G401.6 (cell line): ENCODE data around the gene GPR55.

Source experiments
- FAIRE-seq: peaks from 2 replicates; lab custom pipeline; 2012; peaks lifted over from hg19 to GRCh38; lab: Jason Lieb, UNC

GPR55 gene

DNA sequence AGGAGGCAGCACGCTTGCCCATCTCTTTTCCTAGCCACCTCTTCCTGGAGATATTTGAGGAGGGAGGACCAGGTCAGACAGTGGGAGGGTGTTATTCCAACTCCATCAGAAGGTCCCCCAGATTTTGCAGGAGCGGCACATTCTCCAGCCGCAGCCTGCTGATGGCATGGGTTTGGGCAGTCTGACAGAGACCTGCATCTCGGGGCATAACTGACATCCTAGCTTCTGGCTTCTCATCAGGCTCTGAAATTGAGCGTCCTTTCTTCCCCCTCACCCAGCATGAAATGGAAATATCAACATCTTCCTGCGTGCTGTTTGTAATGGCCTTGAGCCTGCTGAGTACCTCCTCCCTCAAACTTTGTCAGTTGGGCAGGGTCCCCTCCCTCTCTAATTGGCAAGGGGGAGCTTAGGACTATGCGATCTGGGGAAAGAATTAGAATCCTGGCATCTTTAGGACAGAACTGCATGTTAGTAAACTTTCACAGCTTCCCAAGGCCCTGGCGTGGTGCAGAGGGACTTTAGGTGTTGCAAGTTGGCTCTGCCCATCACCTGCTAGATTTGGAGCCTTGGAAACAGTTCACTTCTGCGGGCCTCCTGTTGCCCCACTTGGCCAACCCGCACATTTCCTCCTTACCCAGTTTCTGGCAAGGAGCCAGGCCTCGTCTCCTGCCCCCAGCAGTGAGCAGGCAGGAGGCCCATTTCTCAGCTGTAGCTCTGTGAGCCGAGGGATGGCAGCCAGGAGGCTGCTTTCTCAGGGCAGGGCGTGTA lies 58.1 kb downstream of the GPR55 start:
- no peak for FAIRE-seq

DNA sequence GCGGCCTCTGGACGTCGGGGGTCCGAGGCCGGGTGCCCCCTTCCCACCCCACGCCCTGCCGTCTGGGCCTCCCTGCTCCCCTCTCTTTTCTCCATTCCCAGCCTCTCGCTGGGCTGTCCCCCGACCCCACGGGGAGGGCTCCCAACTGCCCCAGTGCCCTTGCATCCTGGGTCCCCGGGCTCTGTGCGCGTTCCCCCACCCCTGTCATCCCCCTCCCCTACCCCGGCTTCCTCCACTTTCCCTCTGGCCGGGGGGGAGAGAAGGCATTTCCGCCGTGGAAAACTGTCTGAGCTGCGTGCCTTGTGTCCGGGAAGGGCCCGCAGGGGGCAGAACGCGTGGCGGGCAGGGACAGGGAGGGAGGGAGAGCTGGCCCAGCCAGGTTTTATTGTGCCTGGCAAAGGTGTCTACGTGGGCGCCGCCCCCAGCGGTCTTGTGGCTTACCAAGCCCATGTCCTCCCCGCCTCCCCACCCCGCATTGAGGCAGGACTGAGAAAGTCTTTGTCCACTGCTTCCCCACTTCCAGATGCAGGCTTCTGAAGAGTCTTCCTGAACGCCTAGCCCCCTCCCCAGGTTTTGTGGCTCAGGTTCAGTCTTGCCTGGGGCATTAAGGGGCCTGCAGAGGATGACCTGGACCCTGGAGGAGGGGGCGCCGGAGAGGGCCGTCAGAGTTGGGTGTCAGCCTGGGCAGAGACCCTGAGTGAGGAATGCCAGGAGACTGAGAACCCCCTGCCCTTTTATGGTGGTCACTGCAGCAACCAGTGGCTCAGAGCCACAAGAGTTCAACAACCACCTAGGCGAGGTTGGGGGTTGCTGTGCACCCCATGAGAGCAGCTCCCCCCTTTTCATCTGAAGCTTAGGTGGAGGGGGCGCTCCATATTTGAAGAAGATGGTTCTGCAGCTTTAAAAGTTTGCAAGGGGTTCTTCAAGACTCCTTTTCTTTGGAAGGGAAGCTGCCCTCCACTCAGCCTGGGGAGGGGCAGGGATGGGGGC lies 59.0 kb downstream of the GPR55 start:
- FAIRE-seq, result no peak

DNA sequence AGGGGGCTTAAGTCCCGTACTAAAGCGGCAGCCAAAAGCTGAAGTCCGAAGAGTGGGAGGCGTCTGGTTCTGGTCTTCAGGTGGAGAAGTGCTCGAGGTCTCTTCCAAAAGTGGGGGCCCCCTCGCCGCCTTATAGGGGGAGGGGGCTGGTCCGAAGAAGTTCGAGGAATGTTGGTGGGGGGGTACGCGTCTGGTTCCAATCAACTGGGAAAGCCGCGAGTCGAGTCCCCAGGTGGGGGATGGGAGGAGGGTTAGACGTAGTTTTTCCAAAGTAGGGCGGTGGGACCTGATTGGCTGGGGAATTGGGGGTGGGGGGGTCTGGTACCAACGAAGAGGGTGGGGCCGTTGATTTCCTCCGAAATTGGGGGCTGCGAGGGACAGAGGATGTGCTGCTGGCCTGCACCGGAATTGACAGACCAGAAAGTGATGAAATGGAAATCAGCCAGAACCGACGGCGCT lies 59.7 kb downstream of the GPR55 start:
- no peak for FAIRE-seq

DNA sequence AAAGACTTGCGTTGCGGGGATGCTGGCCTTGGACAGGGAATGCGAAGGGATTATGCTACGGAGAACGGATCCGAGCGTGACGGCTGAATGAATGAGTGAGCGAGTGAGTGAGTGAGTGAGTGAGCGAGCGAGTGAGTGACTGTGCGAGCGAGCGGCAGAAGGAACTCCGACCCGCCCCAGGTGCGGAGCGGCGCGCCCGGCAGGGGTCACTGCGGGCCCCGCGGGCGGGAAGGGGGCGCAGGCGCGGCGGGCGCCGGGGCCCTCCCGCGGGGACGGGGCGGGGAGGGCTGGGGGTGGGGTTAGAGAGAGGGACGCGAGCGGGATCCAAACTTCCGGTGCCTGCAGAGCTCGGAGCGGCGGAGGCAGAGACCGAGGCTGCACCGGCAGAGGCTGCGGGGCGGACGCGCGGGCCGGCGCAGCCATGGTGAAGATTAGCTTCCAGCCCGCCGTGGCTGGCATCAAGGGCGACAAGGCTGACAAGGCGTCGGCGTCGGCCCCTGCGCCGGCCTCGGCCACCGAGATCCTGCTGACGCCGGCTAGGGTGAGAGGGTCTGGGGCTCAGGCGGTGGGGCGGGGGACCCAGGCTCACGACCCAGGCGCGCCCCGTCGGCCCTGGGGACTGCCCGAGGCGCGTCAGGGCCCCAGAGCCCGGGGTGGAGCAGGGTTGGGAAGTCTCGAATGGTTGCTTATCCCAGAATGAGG lies 60.3 kb downstream of the GPR55 start, which contains the start of gene ITM2C:
Gene ITM2C (plus strand): TSS at position 338 of the 702 bp plus-strand sequence. CDS start 84 bp downstream, at position 422.
- no peak for FAIRE-seq

DNA sequence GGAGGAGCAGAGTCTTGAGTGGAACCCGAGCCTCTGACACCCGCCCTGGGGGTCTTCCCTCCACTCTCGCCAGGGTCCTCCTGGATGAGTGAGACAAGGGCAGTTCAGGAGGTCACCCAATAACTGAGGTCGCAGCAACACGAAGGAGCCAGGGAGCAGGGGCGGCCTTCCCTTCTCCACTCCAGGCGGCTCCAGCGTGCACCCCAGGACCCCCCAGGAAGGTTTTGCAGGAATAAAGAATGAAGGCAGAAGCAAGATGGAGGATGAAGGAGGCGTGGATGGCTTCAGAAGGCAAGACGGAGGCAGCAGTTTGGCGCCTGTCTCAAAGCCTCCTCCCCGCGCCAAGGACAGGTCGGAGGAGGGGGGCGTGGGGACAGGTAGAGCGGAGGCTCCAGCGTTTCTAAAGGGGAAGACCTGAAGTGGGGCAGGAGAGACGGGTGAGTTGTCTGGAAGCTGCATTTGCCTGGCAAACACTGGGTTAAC lies 60.9 kb downstream of the GPR55 start:
- FAIRE-seq, result no peak

DNA sequence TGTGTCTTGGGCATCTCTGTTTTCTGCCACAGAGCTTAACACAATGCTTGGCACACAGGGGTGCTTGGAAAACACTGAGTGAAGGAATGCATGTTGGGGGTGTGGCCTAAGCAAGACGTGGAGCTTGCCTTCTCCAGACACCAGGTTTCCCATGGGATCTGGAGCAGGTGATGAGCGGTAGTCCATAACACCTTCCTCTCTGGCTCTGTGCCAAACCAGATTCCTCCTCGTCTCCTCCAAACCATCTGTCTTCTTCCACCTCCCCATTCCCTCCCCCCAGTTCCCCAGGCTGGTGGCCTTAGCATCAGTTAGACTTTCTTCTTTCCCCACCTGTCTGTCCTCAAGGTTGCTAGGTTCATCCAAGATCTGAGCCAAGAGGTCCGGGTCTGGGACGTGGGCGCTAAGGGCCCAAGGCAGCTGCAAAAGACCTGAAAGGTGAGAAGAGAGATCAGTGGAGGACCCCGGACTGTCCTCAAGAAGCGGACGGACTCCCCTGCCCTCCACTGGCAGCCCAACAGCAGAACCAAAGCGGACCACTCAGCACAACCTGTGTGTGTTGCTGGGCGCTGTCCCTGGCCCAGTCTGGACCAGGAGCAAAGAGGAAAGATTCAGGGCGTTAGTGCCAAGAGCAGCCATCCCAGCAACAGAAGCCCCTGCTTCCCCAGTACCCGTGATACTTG lies 61.5 kb downstream of the GPR55 start:
- FAIRE-seq, result no peak

DNA sequence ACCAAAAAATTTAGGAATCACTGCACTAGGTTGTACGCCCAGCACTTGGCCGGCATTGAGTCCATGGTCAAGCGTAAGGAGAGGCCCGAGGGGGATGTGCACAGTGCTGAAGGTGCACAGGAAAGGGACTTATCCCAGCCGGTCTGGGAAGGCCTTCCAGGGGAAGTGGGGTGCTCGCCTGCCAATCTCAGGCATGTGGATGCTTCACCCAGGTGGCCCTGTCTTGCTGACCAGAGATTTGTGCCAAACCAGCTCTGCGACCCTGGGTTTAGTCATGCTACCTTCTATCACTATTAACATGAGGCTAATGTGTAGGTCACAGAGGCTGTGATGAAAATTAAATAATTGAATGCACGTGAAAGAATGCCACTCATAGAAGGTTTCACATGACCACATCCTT lies 62.0 kb downstream of the GPR55 start:
- FAIRE-seq, result no peak

DNA sequence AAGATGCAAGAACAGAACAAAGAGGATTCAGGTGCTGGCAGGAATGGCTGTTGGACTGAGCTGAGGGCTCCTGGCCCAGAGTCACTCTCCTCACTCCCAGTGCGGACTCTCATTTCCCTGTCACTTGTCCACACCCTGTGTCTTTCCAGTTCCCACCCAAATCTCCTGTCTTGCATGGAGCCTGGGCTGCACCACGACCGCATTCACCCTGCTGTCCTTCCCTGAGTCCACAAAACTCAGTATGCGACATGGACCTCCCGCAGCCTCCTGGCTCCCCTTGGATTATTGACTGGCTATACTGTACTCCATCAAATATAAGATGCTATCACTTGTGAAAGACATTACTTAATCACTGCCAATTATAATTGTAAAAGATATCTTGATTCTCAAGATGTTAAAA lies 62.8 kb downstream of the GPR55 start:
- FAIRE-seq, result no peak

DNA sequence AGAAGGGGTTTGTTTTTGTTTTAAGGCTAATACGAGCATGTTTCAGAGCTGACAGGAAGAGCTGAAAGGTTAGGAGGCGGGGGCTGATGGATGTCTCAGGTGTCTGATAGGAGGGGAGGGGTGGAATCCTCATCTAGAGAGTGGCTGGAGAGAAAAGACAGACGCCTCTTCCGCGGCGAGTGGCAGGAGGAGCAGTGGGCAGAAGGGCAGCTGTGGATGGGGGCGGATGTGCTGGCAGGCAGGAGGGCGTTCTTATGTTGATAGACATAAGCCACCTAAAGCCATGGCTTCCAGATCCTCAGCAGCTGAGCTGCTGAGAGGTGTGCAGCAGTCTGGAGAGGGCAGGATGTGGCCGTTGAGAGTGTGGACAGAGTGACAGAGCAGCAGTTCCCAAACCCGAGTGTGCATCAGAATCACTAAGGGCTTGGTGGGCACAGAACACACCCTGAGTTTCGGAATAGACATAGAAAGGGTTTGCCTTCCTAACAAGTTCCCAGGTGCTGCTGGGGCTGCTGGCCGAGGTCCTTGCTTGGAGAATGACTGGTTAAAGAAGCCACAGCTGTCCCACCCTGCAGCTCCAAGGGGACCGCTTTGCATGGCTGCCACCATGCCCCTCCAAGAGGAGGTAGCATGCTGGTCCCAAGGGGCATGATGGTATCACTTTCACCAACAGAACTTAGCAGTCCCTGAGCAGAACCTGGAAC lies 63.3 kb downstream of the GPR55 start:
- no peak for FAIRE-seq
